Activated CD4-positive, alpha-beta T cell treated with anti-CD3 and anti-CD28 coated beads, Interleukin-2, Interleukin-6, amounts not matched to agents 100 ng/mL and 50 ng/mL, durations not matched to agents 16 hours and 8 hours (primary cell): ENCODE results near the gene CTDP1.
"Not testable (repeated sequence)": the region's sequence is repeated elsewhere in the genome, so short reads cannot be mapped to it uniquely, and the experiment has no call there.

Experiments
- DNase-seq: peaks from one replicate; pipeline ENCODE4 v3.0.0-alpha.2; 2020

Gene CTDP1

DNA sequence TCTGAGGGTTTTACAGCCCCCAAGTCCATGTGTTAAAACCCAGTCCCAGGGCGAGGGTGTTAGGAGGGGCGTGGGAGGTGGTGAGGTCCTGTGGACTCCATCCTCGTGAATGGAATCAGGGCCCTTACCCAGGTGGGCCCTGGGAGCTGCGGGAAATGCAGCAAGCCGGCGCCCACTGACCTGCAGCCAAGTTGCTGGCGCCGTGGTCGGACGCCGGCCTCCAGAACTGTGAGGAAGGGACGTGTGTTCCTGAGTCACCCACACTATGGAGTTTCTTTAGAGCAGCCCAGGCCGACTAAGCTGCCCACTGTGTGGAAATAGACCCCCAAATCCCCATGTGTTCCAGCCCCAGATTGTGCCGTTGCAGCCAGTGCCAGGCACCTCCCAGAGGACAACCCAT lies 26.4 kb downstream of the CTDP1 start:
- DNase-seq, result no peak

DNA sequence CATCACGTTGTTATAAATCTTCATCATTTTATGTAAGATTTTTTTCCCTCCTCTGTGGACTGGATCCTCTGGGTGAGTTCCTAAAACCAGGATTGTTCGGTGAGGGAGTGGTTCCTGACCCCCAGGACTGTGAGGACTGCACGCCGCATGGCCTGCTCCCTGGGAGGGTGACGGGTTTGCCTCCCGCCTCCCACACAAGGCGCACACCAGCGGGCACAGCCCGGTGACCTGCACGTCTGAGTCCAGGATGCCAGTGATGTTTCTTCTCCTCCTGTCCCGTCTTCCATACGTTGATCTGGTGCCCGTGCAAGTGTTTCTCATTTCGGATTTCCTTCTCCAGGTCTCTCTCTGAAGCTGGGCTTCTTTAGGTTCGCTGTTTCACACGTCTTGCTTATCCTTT lies 27.1 kb downstream of the CTDP1 start:
- no peak for DNase-seq

DNA sequence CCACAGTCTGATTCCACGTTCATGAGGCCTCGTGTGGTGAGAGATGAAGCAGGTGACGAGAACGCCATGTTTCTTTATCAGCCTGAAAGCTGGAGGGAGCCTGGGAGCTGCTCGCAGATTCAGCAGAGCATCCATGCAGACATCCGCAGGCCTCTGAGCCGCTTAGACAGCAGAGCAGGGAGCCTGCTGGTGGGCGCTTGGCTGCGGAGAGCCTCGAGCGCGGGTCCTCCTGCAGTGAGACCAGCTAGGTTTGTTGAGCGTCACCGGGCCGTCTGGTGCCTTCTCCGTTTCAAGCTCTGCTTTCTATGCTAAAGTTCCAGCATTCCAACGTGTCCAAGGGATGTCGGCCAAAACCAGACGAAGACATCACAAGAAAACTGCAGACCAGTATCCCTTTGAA lies 27.6 kb downstream of the CTDP1 start:
- no peak for DNase-seq

DNA sequence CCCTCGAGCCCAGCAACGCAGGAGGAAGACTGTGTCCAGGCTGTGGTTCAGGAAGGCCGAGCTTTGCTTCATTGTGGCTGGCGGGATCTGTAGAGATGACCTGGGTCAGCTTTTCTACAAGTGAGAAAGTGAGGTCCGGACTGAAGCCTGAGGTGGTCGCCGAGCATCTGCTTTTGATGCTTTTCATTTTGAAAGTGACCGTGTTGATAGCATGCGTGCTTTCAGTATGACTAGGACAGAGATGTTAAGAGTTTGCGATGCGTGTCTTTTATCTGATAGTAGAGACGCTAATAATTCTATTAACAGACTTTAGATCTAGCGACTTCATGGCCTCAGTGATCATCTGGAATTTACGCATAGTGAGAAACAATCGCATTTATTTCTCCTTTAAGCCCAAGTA lies 28.1 kb downstream of the CTDP1 start:
- DNase-seq, result no peak

DNA sequence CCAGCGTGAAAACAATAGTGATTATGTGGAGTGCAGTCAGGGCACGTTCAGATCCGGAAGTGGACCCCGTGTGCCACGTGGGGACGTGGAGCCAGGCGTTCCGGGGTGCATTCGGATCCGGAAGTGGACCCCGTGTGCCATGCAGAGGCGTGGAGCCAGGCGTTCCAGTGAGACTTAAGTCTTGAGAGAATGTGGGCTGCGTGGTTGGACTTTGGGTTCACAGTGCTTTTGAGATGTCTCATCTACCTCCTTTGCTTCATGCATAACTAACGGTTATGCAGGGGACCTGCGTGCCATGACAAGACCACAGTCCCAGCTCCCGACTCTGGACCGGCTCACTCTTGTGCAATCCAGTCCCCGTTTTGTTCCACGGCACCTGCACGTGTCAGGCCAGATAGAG lies 28.8 kb downstream of the CTDP1 start:
- DNase-seq, result peak; percentile 36

DNA sequence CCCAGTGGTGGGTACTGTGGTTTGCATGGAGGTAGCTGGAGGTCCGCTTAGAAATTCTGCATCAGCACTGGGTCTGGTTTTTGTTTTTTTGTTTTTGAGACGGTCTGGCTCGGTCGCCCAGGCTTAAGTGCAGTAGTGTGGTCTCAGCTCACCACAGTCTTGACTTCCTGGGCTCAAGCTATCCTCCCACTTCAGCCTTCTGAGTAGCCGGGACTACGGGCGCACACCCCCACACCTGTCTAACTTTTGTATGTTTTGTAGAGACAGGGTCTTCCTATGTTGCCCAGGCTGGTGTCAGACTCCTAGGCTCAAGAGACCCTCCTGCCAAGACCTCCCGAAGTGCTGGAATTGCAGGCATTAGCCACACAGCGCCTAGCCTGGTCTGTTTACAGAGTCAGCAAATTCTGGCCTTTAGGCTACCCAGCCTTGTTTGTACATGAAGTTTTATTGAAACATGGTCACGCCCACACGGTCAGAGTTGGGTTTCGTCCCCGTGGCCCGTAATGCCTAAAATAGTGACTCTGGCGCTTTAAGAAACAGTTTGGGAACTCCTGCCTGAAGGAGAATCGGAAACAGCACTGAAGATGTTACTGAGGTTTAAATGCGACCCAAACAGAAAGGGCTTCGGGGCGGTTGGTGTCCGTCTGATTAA lies 32.7 kb downstream of the CTDP1 start:
- no peak for DNase-seq

DNA sequence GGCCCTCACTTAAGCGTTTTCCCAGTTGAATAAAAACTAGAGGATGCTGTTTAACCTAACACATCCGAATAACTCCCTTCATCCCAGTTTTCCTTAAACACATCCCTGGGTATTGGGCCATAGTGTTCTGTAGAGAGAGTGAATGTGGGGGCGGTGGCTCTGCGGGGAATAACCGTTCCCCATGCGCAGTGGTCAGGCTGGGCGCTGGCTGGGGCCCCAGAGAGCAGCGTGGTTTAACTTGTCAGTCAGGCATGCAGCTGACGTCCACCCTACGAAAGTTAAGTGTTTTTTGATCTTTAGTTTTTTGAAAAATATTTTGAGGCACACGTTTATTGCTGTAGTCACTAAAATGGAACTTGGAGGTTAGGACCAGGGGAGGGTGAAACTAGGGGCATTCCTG lies 33.7 kb downstream of the CTDP1 start:
- no peak for DNase-seq

DNA sequence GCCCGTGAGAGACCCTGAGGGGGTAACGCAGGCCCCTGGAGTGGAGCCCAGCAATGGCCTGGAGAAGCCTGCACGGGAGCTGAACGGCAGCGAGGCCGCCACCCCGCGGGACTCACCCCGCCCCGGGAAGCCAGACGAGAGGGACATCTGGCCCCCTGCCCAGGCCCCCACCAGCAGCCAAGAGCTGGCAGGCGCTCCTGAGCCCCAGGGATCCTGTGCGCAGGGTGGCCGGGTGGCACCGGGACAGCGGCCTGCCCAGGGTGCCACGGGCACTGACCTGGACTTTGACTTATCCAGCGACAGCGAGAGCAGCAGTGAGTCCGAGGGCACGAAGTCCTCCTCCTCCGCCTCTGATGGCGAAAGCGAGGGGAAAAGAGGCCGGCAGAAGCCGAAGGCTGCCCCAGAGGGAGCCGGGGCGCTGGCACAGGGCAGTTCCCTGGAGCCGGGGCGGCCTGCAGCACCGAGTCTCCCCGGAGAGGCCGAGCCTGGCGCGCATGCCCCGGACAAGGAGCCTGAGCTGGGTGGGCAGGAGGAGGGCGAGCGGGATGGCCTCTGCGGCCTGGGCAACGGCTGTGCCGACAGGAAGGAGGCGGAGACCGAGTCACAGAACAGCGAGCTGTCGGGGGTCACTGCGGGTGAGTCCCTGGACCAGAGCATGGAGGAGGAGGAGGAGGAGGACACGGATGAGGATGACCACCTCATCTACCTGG lies 35.1 kb downstream of the CTDP1 start:
- DNase-seq, result no peak

DNA sequence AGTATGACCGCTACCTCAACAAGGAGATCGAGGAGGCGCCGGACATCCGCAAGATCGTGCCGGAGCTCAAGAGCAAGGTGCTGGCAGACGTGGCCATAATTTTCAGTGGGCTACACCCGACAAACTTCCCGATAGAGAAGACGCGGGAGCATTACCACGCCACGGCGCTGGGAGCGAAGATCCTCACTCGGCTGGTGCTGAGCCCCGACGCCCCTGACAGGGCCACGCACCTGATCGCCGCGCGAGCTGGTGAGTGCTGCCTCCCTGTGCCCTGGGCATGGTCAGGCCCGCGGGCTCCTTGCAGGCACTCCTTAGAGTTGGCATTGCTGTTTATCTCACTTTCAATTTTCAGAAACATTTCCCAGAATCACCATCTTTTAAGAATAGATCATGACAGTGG lies 35.7 kb downstream of the CTDP1 start:
- DNase-seq, result no peak

DNA sequence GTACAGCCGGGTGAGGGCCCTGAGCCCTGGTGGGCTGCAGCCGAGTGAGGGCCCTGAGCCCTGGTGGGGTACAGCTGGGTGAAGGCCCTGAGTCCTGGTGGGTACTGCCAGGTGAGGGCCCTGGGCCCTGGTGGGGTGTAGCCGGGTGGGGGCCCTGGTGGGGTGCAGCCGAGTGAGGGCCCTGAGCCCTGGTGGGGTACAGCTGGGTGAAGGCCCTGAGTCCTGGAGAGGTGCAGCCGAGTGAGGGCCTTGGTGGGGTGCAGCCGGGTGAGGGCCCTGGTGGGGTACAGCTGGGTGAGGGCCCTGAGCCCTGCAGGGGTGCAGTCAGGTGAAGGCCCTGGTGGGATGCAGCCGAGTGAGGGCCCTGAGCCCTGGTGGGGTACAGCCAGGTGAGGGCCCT lies 37.5 kb downstream of the CTDP1 start:
- no peak for DNase-seq

DNA sequence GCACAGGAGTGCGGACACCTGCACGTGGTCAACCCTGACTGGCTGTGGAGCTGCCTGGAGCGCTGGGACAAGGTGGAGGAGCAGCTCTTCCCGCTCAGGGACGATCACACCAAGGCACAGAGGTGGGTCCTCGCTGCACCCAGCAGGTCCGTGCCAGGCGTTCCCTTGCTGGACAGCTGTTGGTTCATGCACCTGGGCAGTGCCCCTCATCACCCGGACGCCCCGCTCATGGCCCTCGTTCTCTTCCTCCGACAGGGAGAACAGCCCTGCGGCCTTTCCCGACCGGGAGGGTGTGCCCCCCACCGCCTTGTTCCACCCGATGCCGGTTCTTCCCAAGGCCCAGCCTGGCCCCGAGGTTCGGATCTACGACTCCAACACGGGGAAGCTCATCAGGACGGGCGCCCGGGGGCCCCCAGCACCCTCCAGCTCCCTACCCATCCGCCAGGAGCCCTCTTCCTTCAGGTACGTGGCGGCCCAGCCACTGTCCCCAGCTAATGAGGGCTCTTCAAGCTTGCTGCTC lies 38.0 kb downstream of the CTDP1 start:
- no peak for DNase-seq

DNA sequence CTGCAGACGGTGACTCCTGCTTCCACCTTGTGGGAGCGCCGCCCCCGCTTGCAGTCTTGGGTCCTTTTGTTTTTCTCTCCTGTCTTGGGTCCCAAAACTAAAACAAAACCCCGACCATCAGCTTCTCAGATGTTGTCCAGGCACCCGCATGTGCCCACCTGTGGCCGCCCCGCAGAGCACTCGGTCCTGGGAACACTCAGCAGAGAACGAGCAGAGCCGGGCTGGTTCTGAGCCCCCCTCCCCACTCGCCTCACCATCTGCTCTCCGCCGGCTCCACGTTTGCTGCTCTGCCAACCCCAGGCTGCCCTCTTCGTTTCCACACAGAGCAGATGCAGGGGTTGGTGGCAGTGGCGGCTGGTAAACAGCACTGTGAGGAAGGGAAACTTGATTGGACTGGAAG lies 38.5 kb downstream of the CTDP1 start:
- DNase-seq, result no peak

DNA sequence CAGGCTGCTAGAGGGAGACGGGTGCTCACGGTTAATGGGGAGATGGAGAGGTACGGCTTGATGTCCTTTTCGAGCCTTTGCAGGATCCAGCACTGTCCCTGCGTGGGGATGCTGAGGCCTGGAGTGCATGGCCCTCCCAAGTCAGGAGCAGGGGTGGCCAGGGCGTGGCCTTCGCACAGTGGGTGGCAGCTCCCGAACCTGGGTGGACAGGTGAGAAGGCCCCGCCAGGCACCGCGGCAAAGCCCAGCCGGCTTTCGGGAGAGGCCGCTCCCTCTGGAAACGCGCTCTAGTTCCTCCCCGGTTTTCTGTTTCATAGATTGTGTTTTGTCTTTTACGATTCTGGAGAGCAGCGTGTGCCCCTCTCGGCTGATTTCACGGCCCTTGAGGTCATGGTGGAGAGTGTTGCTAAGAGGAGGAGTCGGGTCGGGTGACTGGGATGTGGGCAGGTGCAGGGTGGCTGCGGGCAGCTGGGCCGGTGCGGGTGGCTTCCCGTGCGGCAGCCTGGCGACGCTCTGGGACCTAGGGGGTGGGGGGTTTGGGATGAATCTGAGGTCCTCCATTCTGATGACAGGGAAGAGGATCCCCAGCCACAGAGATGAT lies 39.4 kb downstream of the CTDP1 start:
- no peak for DNase-seq

DNA sequence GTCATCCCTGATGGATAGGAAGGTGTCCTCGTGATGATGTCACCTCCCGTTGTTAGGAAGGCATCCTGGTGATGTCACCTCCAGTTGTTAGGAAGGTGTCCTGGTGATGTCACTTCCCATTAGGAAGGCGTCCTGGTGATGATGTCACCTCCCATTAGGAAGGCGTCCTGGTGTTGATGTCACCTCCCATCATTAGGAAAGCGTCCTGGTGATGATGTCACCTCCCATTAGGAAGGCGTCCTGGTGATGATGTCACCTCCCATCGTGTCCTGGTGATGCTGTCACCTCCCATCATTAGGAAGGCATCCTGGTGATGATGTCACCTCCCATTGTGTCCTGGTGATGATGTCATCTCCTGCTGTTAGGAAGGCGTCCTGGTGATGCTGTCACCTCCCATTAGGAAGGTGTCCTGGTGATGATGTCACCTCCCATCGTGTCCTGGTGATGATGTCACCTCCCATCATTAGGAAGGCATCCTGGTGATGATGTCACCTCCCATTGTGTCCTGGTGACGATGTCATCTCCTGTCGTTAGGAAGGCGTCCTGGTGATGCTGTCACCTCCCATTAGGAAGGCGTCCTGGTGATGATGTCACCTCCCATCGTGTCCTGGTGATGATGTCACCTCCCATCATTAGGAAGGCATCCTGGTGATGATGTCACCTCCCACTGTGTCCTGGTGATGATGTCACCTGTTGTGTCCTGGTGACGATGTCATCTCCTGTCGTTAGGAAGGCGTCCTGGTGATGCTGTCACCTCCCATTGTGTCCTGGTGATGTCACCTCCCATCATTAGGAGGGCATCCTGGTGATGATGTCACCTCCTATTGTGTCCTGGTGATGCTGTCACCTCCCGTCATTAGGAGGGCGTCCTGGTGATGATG lies 40.1 kb downstream of the CTDP1 start:
- DNase-seq, result not testable (repeated sequence)

DNA sequence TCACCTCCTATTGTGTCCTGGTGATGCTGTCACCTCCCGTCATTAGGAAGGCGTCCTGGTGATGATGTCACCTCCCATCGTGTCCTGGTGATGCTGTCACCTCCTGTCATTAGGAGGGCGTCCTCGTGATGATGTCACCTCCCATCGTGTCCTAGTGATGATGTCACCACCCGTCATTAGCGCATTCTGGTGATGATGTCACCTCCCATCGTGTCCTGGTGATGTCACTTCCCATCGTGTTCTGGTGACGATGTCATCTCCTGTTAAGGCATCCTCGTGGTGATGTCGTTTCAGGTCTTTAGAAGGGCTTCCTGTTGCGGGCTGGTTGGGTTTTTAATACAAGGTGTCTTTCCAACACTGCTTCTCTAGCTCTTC lies 40.7 kb downstream of the CTDP1 start:
- peak; percentile 13 for DNase-seq

DNA sequence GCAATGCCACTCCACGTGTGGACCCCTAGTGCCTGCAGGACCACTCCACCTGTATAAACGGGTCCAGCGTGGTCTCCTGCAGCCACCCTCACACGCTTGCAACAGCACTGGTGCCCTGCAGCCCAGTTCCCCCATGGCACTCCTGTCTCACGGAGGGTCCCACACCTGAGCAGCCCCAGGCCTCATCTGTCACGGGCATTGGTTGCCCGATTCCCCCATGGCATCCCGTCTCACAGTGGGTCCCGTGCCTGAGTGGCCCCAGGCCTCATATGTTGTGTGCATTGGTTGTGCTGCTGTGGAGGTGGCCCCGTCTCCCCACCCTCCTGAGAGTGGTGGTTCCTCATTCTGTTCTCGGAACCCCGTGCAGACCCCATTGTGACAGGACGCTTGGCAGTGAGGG lies 43.4 kb downstream of the CTDP1 start:
- no peak for DNase-seq

DNA sequence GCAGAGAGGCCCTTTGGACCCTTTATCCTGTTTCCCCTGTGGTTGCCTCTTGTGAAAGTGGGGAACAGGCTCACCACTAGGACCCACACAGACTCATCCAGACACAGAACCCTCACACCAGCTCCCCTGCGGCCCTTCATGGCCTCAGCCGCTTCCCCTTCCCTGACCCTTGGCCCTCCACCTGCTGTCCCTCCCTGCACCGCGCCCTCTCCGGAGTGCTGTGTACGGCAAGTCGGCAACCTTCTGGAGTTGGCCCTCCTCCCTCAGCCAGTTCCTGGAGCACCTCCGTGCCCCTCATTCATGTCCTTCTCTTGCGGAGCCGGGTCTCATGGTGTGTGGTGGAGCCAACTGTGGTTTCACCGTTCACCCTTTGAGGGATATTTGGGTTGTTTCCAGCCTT lies 44.0 kb downstream of the CTDP1 start:
- DNase-seq, result no peak

DNA sequence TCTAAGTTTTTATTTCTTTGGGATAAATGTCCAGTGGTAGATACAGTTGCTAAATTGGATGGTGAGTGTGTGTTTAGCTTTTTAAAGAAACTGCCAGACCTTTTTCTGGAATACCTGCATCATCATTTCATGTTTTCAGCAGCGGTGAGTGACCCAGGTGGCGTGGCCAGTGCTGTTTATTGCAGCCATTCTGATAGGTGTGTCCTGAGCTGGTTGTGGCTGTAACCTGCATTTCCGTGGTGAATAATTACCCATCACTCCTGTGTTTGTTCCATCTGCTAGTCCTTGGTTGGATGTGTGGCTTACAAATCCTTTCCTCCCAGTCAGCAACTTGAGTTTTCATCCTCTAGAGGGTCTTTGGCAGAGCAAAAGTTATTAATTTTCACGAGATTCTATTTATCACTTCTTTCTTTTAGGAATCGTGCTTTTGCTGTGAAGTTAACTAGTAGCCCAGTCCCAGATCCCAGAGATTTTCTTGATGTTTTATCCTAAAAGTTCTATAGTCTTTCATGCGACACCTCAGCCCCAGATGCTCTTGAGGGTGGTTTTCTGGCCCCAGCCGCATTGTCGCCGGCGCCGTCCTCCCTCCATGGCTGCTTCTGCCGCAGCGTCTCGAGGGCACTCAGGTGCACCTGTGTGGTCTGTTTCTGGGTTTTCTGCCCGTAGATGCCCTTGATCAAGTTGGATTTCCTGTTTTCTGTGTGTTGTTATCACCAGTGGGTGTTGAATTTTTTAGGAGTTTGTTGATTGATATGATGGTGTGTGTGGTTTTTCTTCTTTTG lies 44.9 kb downstream of the CTDP1 start:
- DNase-seq, result no peak

DNA sequence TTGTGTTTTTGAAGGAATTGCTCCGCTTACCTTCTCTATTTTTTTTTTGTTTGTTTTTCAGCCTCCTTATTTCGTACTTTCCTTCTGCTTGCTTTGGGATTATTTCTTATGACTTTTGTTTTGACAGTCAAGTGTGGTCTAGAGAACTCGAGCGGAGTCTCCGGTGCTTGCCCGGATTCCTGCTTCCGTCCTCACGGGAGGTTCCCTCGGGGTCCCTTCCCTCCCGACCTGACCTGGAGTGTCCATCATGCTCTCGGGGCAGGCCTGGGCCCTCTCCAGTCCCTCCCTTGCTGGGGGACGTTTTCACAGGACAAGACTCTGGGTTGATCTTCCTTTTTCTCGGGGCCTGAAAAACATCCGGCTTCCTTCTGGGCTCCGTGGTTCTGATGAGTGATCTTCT lies 45.9 kb downstream of the CTDP1 start:
- no peak for DNase-seq

DNA sequence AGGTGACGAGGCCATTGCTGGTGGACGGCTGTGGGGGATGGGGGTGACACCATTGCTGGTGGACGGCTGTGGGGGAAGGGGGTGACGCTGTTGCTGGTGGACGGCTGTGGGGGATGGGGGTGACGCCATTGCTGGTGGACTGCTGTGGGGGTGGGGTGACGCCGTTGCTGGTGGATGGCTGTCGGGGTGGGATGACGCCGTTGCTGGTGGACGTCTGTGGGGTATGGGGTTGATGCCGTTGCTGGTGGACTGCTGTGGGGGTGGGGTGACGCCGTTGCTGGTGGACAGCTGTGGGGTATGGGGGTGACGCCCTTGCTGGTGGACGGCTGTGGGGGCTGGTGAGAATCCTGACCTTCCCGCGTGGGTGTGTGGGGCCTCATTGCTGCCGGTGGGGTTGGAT lies 47.1 kb downstream of the CTDP1 start:
- no peak for DNase-seq

DNA sequence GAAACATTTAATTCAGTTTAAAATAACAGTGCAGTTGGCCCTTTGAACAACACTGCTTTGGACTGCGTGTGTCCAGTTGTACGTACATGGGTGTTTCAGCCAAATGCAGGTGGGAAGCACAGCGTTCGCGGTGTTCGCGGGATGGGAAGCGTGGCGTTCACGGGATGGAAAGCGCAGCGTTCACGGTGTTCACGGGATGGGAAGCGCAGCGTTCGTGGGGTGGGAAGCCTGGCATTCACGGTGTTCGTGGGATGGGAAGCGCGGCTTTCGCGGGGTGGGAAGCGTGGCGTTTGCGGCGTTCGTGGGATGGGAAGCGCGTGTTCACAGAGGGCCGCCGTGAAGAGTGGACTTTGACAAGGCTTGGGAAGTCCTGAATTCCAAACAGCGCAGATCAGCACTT lies 47.6 kb downstream of the CTDP1 start:
- DNase-seq, result no peak

DNA sequence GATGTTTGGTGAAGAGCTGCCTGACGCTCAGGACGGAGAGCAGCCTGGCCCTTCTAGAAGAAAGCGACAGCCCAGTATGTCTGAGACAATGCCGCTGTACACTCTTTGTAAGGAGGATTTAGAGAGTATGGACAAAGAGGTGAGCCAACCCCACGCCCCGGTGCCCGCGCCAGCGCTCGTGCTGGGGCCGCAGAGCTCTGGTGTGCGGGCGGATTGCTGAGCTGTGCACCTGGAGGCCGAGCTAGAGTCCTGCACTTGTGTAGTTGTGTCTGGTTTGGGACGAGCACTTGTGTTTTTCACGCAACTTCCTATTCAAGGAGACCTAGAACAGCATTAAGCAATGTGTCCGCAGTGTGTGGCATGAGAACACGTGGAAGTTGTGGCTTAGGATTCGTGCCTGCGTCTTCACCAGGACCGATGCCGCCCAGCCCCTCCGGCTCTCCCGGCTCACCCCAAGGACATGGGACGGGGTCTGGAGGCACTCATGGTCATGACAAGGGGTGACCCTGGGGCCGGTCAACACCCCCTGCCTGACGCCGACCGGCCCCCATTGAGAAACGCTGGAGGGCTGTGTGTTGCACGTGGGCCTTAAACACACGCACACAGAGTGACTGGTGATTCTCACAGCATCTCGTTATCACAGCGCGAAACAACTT lies 49.5 kb downstream of the CTDP1 start:
- no peak for DNase-seq
